GM12872 (cell line): ENCODE measurements around the gene FXYD3.

Experiments used
- TF ChIP-seq, protein P1 (sequence below): IDR thresholded peaks from 3 replicates; pipeline ENCODE4 v1.5.1; 2011; ENCODE audit warnings: low read depth, mild to moderate bottlenecking, low read length, moderate library complexity; ENCODE audit not compliant: insufficient read depth

The FXYD3 gene

DNA sequence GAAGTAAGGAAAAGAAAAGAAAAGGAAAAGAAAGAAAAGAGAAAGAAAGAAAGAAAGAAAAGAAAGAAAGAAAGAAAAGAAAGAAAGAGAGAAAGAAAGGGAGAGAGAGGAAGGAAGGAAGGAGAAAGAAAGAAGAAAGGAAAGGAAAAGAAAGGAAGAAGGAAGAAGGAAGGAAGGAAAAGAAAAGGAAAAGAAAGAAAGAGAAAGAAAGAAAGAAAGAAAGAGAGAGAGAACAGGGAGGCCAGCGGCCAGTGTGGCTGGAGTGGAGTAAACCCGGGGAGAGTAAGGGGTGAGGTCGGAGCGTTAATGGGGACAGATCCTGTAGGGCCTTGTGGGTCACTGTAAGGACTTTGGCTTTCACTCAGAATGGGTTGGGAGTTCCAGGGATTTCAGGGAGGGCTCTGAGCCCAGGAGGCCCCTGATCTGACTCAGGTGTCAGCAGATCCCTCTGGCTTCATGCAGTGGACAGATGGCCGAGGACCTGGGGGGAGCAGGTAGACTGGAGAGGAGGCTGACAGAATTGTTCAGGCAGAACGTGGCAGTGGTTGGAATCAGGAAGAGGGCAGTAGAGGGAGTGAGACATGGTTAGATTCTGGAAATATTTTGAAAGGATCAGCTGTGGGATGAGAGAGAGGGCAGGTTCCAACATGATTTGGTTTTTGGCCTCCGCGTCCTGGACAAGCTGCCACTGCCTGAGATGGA, 19.8 kb upstream of the FXYD3 start:
- TF ChIP-seq, protein P1, sequence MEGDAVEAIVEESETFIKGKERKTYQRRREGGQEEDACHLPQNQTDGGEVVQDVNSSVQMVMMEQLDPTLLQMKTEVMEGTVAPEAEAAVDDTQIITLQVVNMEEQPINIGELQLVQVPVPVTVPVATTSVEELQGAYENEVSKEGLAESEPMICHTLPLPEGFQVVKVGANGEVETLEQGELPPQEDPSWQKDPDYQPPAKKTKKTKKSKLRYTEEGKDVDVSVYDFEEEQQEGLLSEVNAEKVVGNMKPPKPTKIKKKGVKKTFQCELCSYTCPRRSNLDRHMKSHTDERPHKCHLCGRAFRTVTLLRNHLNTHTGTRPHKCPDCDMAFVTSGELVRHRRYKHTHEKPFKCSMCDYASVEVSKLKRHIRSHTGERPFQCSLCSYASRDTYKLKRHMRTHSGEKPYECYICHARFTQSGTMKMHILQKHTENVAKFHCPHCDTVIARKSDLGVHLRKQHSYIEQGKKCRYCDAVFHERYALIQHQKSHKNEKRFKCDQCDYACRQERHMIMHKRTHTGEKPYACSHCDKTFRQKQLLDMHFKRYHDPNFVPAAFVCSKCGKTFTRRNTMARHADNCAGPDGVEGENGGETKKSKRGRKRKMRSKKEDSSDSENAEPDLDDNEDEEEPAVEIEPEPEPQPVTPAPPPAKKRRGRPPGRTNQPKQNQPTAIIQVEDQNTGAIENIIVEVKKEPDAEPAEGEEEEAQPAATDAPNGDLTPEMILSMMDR = no peak

DNA sequence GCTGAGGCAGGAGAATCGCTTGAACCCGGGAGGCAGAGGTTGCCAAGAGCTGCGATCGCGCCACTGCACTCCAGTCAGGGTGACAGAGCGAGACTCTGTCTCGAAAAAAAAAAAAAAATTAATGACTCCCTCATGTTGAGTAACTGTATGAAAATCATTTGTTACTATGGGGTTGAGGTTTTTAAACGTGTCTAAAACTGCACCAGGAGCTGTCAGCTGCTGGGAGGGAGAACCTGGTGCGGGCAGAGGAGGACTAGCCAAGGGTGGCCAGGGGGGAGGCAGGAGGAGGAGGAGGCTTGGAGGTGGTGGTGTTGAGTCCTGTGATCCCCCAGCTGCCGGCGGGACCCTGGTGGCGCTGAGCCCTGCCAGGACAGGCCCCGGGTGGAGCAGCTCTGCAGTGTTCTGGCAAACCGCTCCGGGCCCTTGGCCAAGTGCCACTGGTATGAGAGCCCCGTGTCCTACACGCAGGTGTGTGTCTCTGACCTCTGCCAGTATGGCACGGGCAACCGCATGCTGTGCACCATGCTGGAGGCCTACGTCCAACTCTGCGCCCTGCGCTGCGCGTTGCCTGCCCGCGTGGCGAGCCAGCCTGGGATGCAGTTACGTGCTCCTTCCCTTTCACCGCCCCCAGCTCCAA, 17.1 kb upstream of the FXYD3 start:
- TF ChIP-seq, protein P1 = no peak

DNA sequence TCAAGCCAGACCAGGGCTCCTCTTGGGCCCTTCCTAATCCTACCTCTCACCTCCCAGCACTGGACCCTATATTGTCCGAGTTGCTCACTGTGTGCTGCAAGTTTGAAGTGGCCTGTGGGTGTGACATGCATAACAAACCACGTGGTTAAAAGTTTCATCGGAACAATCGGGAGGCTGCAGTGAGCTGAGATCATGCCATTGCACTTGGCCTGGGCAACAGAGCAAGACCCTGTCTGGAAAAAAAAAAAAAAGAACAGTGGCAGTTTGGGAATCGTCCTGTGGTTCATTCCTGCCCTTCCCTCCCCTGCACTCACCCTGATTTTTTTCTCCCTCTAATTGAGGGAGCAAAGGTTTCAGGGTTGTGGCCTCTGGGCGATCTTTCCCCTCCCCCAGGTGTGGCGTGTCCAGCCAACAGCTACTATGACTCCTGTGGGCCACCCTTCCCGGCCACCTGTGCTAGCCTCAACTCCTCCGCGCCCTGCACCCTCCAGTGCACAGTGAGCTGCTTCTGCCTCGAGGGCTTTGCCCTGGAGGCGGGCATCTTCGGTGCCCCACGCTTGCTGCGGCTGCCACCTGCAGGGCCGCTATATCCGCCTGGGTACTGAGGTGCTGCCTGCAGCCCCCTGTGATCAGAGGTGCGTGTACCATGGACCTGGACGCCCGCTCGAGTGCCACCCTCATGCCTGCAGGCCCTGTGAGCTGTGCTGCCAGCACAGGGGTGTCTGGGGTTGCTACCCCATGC, 16.3 kb upstream of the FXYD3 start:
- TF ChIP-seq, protein P1 = no peak

DNA sequence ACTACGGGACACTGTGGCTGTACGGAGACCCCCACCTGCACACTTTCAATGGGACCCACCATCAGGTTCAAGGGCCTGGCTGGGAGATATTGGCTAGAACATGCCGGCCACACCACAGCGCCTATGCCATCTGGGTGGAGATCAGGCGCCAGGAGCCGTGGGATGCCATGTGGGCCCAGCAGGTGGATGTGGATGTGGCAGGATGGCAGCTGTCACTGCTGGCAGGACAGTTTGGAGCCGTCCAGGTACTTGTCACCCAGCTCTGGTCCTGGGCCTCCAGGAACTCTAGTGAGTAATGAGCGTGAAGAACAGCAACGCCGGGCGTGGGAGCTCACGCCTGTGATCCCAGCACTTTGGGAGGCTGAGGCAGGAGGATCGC, 15.7 kb upstream of the FXYD3 start:
- TF ChIP-seq, protein P1 = no peak

DNA sequence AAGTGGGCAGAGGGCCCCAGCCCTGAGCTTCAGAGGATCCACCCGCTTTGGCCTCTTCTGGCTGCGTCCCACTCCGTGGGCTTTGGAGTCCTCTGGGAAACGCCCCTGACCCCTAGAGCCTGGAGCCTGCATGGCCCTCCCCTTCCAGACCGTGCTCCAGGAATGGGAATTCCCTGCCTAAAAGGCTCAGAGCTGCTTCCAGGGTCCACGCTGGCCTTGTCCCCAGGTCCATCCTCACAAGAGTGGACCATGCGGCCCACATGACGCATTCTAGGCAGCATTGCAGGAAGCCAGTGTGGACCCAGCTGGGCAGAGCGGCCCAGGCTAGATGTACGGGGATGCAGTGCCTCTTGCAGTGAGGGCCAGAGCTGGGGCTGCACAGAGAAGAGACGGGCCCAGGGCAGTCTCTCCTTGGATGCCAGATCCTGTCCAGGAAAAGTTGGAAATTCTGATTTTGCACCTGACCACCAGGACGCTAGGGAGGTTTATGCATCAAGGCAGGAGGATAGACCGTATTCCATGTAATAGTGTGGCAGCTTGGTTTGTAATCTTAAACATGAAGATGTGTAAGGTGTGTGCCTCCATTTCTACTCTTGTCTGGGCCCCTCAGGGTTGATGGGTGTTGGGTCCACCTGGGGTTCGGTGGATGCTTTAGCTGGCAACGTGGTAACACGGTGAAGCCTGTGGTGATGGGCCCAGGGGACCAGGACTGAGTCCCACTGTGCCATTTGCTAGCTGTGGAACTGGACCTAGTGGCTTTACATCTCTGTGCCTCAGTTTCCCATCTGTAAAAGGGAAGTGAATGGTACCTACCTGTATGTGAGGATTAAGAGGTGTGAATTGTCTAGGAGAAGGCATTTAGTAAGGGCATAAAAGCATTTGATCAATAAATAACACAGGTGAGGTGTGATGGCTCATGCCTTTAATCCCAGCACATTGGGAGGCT, 14.8 kb upstream of the FXYD3 start:
- TF ChIP-seq, protein P1 = no peak

DNA sequence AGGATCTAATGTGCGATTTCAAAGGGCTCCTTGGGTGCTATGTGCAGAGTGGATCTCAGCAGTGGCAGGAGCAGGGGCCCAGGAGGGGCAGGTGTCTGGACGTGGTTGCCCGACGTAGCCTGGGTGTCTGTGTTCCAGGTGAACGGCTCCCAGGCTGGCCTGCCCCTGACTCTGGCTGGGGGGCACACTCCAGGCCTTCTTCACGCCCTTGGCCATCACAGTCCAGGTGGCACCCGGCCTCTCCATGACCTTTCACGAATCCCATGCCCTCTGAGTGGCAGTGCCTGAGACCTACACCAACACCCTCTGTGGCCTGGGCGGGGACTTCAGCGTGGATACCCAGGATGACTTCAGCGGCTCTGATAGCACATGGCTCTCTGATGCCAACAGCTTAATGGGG, 11.3 kb upstream of the FXYD3 start:
- TF ChIP-seq, protein P1 = no peak

DNA sequence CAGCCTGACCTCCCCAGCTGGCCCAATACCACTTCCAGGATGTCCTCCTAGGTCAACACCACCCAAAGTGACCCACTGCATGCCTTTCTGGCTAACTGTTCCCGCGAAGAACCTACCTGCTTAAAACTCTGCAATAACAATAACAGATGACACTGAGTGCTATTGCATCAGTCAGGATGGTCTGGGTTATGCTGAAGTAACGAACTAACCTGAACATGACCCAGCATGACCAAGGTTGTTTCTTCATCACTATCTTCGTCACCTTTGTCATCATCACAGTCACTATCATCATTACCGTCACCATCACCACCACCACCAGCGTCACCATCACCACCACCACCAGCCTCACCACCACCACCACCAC, 10.6 kb upstream of the FXYD3 start:
- TF ChIP-seq, protein P1 = no peak
